ENCODE results near the gene SYNPO2. TPM values are rescaled to one million over a fixed set of nuclear protein-coding genes. Genes with fewer than 3 reads are reported as not detected.
"Not testable (repeated sequence)": the region's sequence is repeated elsewhere in the genome, so short reads cannot be mapped to it uniquely, and the experiment has no call there.

The SYNPO2 gene
- polyA plus RNA-seq, 1 donor: 155 TPM

DNA sequence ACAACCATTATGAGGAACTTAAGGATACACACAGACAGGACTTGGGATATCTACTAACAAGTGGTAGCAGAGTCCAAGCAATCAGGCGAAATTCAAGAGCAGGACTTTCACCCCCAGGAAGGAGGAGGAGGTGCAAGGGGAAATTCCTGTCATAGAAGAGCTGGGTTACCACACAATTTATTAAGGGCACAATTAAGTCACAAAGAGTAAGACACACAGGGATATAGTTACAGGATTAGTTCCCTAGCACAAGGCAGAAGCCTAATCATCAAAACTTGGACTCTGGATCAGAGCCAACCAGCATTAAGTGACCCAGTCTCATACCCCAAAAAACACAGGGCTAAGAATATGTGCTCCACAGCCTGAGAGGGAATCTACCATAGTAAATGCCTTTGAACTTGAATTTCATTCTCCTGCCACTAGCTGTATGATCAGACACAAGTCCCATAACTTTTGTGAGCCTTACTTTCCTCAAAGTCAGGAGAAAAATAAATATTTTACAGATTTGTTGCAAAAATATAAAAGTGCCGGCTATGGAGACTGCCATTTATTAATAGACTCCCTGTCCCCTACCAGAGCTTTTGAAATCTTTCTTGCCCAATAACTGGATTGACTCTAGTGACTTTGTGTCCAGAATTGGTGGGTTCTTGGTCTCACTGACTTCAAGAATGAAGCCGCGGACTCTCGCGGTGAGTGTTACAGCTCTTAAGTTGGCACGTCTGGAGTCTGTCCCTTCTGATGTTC, 87.0 kb downstream of the SYNPO2 start:
- no peak for DNase-seq

DNA sequence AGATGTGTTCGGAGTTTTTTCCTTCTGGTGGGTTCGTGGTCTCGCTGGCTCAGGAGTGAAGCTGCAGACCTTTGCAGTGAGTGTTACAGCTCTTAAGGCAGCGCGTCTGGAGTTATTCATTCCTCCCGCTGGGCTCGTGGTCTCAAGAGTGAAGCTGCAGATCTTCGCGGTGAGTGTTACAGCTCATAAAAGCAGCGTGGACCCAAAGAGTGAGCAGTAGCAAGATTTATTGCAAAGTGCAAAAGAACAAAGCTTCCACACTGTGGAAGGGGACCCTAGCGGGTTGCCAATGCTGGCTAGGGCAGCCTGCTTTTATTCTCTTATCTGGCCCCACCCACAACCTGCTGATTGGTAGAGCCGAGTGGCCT, 87.5 kb downstream of the SYNPO2 start:
- DNase-seq: not testable (repeated sequence)

DNA sequence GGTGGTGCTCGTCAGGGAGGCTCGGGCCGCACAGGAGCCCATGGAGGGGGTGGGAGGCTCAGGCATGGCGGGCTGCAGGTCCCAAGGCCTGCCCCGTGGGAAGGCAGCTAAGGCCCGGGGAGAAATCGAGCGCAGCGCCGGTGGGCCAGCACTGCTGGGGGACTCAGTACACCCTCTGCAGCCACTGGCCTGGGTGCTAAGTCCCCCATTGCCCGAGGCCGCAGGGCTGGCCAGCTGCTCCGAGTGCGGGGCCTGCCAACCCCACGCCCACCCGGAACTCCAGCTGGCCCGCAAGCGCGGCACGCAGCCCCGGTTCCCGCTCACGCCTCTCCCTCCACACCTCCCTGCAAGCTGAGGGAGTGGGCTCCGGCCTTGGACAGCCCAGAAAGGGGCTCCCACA, 88.4 kb downstream of the SYNPO2 start:
- DNase-seq: not testable (repeated sequence)

DNA sequence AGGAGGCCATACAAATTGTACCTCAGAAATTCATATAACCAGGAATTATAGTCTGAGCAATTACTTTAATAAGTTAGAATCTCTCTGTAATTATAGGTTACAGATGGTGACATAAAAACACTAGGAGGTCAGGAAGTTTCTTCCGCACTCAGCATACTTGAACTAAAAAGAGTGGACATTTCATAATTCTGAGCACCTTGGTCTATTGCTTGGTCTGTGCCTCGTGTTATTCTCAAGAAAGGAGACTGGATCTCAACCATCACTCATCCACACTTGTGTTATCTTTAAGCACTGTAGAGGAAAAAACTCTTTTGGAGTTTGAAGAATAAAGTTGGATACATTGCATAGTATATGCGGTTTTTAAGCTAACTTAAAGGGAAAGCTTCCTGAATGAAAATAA, 91.1 kb downstream of the SYNPO2 start:
- DNase-seq: no peak

DNA sequence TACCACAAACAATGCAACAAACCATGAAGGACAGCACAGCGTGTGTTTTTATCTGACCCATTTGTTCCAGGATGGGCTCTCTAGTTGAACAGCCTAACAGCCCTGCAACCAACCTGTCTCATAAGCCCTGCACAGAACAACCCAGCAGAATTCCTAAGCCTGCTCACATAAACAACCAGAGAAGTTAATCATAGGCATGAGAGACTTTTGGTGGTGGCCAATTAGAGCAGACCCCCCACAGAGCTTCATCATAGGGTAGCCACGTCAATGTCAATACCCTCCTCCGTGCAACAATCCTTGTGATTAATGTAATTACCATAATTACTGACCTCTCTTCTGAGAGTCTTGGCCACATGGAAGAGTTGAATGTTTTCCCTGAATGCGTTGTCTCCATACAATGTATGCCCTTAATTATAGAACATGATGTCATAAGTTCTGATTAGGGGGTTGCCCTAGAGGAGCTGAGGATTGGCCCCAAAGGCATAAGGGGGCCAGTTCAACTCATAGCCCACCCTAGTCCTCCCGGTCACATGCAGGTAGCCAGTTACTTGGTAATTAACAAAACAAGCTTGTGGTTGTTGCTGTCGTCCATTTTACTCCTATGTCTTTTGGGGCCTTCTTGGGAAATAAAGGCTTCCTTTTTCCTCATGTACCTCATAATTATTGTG, 92.7 kb downstream of the SYNPO2 start:
- no peak for DNase-seq

DNA sequence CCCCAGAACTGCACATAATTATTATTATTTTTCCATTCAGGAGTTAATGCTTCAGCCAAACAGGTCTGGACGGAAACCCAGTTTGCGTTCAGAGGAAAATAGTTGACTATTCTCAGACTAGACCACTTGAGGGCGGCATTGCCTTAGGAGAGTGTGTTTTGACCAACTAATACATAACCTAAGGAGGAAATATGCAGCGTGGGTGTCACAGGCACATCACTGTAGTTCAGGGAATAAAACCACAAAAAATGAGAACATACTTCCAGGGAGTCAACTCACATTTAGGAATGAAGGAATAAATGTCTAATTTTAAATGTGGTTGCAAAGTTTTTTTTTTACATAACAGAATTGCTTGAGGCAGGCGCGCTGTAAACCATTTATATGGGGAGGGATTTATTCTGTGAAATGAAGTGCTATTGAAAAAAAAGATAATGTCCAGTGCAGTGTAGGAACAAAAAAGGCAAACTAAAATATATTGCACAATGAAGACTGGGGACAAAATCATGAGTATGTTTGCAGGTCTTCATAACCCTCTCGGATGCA, 93.3 kb downstream of the SYNPO2 start:
- DNase-seq: peak; percentile 66

DNA sequence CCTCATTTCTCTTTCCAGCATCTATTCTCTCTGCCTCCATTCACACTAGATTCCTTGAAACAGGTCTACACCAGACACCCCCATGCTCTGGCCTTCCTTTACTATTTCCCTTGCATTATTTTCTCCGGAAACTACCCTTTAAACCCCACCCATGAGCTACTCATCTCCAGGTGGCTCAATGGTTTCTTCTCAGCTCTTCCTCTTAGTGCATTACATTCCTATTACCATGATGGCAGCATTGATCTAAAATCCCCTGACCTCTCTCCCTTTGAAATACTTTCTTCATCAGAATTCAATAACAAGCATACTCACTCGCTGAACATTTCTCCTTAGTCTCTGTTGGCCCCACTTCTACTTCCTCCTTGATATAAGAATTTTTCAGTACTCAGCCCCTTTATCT, 94.6 kb downstream of the SYNPO2 start:
- DNase-seq: no peak

DNA sequence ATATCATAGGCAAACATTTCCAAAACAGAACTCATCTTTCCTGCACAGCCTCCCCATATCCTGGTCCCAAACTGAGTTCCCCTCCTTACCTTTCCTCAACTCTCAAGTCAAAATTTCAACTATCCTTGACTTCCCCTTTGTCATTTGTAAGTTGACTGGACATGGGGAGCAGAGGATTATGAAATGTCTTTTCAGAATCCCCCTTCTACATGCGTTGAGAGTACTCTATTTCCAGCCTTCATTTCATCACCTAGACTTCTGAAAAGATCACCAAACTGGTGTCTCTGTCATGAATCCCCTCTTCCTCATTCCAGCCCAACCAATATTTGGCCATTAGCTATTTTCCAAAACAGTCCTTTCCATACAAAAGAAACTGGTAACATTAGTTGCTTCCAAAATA, 95.2 kb downstream of the SYNPO2 start:
- no peak for DNase-seq

DNA sequence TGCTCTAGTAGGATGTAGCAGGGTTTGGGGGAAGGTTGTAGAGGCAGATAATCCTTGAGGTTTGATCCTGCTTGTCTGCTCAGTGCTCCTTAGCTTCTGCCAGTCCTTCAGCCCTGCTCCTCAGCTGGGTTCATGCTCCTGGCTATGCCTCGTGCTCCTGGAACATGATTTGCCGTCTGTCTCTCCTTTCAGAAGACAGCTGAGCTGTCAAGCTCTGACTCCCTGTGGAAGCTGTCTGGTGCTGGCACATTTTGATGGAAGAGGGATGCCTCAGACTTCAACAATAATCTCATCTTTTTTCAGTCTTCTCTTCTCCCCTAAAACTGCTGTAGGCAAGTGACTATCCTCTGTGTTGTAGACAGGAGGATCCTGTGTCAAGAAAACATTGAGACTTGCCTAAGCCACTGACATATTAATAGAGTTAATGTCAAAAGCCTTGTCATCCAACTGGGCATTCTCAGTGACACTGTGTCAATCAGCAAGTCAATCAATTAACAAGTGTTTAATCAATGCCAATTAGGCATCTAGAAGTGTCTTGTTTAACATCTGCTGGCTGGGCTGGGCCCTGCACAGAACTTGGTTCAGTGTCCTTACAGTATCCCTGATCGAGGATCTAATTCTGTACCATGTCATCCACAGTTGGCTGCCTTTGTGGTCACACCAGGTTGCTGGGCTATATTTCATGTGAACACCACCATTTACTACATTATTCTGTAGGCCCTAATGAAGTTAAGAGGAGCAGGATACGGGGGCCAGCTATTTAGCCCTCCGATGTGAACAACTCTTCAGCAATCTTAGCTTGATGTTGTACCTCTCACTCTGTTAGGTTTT, 96.7 kb downstream of the SYNPO2 start:
- DNase-seq: no peak

DNA sequence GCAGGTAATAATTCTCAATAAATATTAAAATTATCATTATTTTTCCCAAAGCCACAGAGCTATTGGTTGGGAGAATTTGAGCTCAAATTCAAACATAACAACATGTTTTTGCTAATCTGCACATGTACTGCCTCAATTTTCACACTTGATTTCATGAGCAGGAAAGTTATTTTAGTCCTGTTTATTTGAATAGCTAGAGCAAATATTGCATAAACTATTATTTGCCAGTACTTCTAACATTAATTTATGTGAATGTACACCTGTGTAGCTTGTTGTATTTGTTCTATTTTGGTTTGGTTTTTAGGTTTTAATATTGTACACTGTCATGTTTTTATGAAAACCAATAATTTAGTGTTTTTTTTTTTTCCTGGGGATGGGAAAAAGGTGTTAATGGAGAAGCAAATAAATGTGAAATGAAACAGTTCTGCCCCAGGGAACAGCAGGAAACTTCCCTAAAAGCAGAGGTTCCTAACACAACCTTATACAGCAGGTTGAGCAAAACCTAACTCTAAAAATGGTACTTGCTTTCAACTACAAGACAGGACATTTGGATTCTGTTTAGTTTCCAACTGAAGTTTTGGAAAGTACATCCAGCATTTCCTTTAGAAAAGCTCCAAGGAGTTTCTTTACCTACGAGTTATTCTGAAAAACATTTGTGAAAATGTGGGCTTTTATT, 99.4 kb downstream of the SYNPO2 start:
- DNase-seq: no peak

DNA sequence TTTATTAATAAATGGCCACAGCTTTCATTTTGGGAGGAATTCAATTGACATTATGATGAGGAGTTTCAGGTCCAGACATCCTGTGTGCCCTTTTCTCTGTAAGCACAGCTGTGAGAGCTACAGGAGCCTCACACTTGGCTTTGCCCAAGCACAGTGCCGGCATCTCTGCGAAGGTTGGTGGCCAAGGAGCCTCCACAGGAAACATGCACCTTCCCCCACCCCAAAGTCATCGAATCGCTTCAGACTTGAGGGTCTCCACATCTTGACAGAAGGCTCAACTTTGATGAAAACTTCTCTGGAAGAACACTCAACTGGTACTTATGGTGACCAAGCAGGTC, 100.0 kb downstream of the SYNPO2 start:
- no peak for DNase-seq

DNA sequence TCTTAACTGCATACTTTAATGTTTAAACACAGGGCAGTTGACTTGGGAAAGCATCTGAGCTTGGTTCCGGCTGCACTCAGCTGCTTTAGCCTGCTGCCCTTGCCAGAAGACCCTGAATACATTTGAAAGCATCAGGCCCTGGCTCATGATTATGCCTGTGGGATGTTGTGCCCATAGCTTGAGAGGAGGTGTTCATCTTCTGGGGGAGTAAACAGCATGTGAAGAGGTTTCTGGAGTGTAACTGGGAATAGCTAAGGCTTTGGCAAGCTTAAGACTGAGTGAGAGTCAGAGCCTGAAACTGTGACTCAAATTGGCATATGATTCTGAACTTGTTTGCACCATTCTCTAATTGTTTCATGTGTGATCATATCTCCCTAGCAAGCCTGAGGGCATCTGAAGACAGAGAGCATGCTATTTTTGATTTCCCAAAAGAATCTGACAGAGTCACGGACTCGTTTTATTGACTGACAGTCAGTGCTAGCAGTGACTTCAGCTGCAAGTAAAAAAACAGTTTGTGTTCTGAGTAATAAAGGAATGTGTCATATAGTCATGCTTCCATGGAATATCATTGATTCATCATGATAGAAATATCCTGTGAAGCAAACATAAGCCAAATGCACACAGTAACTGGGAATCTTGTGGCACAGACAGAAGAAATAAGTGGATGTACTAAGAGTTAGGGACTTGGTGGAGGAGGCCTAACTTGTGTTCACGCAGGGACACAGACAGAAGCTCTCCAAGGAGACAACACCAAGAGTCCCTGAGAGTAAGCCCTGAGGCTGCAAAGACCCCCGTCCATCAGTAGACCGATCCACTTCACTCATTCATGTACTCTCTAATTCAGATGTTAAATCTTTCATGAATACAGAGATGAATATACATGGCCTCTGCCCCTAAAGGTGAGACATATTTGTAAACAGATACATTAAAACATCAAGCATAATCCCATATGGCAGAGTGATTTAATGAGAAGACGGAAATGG, 100.7 kb downstream of the SYNPO2 start:
- DNase-seq: no peak

DNA sequence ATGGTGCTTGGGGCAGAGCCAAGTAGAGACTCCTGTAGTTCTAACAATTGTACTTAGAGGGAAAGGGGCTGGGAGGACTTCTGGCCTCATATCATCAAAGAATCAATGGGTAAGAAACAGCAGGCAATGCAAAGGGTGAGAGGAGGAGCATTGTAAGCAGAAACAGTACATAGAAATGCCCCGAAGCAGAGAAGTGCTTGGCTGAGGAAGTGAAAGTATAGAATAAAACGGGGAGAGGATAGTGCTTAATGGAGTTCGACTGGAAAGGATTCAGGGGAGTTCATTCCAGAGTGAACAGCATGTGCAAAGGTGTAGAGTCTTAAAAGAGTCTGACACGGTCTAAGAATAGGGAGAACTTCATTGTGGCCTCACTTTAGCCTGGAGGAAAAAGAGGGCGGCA, 103.0 kb downstream of the SYNPO2 start:
- DNase-seq: no peak

DNA sequence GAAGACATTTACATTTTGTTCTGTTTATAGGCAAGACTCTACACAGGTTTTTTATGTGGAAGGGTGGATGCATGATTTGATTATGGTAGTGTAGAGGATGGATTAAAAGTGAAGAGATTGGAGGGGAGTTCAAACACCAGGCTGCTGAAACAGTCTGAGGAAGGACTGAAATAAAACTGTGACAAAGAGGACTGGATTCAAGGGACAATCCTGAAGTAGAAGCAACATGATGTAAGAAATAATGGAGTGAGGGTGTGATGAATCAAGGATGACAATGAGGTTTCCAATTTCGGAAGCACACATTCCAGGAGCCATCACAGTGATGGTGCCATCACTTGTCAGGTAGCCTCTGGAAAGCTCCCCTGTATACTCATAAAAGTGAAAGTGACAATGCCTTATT, 103.5 kb downstream of the SYNPO2 start:
- DNase-seq: no peak

DNA sequence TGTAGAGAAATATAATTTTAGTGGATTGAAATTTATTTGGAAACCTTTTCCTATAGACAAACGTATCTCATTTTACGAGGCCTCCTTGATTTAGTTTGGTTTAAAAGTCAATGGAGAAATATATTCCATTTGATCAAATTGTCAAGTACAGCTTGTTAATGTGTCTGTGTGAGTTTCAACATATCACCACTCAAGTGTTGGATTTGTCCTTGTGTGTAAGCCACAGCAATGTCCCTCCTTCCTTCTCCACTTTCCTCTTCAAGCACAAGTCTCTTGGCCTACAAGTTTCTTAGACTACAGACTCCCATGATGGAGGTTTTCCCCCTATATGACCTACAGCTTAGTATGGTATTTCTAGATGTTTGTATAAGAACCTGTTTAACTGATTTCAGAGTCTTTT, 104.7 kb downstream of the SYNPO2 start:
- no peak for DNase-seq

DNA sequence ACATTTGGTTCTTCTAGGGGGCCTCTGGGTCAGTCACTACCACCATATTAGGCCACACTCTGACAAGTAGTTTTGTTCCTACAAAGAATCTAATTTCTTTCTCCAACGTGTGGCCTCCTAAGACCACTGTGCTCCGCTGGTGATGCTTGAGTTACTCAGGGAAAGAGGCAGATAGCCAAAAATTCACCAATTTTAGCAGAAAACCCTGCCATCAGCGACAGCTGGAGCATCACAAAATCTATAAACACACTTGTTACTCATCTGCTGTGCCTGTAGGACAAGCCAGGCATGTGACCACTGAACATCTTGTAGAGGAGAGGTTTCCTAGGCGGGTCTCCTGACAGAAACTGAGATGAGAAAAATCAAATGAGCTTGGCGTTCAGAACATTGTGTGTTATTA, 105.4 kb downstream of the SYNPO2 start:
- no peak for DNase-seq

DNA sequence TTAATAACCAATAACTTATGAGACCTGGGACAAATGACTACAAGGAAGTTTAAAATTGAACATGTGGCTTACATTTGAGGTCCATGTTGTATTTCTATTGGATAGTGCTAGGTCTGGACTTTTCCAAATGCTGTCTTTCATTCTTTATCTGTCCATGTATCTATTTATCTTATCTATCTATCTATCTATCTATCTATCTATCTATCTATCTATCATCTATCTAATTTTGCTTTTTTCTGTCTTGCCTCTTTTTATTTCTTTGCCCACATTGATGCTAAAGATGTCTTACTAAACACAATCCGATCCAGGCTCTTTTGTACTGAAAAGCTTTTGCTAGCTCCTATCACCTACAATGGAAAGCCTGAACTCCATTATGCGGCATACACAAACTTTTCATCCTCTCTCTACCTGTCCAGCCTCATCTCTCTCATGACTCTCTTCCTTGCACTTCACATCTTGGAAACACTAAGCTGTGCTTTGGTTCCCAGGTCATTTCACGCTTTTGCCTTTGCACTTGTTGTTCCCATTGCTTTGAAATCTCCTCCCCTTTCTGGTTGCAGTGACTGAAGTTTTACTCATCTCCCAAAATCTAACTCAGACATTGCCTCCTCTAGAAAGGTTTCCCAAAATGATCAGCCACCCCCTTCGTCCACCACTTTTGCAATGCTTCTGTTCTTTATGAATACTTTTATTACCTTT, 107.2 kb downstream of the SYNPO2 start:
- DNase-seq: no peak

DNA sequence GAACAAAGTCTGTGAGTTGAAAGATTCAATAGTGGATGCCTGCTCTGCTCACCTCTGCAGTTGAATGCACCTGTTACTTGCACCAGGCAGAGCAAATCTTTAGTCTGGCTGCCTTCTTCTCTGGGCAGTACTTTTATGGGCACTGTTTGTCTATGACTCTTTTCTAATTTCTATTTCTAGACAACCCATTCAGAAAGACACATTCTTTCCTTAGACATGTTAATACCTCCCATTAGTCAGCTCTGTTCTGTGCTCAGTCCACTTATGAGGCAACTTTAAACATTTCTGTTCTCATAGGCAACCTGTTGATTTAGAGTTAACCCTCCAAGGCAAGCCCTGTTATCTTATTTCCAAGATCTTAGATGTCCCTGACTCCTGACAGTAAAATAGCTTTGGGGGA, 108.9 kb downstream of the SYNPO2 start:
- DNase-seq: no peak

DNA sequence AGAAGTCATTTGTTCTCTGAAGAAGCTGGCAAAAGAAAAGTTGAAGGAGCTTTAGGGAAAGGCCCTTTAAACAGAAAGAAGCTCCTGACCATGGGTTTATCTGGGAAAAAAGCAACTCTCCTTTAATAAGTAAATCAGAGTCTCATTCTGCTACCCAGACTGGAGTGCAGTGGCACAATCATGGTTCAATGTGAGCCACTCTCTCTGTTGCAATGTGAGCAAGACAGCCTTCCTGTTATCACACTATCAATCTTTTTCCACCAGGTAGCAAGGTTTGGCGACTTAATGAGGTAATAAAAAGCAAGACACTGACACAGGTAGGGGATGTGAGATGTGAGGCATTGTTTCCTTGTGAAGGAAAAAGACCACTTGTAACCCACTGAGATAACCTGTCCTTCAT, 111.3 kb downstream of the SYNPO2 start:
- DNase-seq: no peak

DNA sequence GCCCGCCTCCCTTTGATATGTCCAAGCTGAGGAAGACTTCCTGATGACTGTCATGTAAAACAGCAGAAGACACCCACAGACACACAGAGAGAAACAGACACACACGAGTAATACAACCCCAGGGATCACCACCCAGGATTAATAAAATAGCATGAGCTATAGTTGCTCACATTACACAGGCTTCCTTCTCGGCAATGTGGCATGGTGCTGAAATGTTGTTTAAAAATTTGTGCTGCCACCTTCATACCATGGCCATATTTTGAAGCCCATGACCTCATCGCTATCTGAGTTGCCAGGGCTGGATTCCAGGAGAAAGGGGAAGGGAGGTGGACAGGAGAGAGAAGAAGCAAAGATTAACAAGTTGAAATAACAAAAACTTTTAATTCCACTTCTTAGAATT, 111.7 kb downstream of the SYNPO2 start:
- no peak for DNase-seq

DNA sequence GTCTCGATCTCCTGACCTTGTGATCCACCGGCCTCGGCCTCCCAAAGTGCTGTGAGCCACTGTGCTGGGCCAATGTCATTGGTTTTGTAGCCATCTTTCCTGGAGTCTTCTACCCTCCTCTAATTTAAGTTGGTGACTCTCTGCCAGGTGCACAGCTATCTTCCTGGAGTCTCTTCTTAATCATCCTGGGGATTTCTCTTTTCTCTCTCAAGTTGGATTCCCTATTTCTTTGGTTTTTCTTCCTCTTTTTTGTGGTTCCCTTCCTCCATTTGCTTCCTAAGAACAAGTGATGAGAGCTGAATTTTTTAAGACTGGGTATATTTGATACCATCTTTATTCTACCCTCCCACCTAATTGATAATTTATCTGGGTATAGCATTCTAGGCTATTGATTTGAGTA, 113.8 kb downstream of the SYNPO2 start:
- DNase-seq: no peak

Data from hindlimb muscle (tissue), 1 donor.